Lower leg skin (tissue), 3 donors: ENCODE data around the gene ASTN1.

Experiments
- POLR2A ChIP-seq, 2 donors: fragments of 450-650 bp; IDR thresholded peaks; one replicate each; pipeline ENCODE4 v1.6.1; 2016 to 2017; ENCODE audit warnings: antibody characterized with exemption in 2 of 2, mild to moderate bottlenecking in 1 of 2, moderate library complexity in 1 of 2
- TF ChIP-seq, protein P1 (sequence below), 3 donors: fragments of 450-650 bp; IDR thresholded peaks; one replicate each; pipeline ENCODE4 v1.5.1; 2016; ENCODE audit warnings: antibody characterized with exemption in 3 of 3, mild to moderate bottlenecking in 3 of 3, moderate library complexity in 2 of 3

DNA sequence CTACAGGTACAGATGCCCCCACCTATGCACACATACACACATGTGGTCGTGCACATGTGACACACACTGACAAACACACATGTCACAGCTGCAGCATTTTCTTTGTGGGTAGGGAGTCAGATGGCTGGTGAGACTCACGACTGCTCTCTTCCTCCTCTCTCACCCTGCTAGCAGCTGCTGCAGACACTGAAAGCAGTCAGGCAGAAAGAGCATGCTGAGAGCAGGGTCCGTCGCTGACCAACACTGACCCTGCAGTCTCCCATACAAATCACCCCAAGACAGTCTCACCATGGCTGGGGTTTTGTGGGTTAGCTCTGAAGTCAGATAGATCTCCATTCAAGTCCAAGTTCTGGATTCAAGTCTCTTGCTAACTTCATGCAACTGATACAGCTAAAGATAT lies 188.3 kb downstream of the ASTN1 start:
- TF ChIP-seq, protein P1, sequence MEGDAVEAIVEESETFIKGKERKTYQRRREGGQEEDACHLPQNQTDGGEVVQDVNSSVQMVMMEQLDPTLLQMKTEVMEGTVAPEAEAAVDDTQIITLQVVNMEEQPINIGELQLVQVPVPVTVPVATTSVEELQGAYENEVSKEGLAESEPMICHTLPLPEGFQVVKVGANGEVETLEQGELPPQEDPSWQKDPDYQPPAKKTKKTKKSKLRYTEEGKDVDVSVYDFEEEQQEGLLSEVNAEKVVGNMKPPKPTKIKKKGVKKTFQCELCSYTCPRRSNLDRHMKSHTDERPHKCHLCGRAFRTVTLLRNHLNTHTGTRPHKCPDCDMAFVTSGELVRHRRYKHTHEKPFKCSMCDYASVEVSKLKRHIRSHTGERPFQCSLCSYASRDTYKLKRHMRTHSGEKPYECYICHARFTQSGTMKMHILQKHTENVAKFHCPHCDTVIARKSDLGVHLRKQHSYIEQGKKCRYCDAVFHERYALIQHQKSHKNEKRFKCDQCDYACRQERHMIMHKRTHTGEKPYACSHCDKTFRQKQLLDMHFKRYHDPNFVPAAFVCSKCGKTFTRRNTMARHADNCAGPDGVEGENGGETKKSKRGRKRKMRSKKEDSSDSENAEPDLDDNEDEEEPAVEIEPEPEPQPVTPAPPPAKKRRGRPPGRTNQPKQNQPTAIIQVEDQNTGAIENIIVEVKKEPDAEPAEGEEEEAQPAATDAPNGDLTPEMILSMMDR (IDR thresholded peaks at IDR 0.05), result no peak
- TF ChIP-seq POLR2A (IDR thresholded peaks at IDR 0.05), result no peak
